GM12878 (cell line): ENCODE results near the gene PTPN12. TPM values are rescaled to one million over a fixed set of nuclear protein-coding genes. Genes with fewer than 3 reads are reported as not detected.

ENCODE experiments used
- ATAC-seq: fragments of 200-7000 bp; cut with Tn5 transposase; 3 replicates; pipeline ENCODE4 v1.9.1; 2020; ENCODE audit warnings: mild to moderate bottlenecking, moderate library complexity
- BruUV-seq: library from RNA; stranded (reverse); fragments of 400-500 nt; replicated peaks from 2 replicates; lab custom pipeline; 2021; lab: Mats Ljungman, UMichigan
- CTCF ChIA-PET: fragments of 300-600 bp; sonication (Branson Sonifier 250); formaldehyde crosslinking; extraction: SDS; loops from one replicate; lab custom pipeline; 2021; ENCODE audit warnings: inconsistent platforms; lab: Yijun Ruan, JAX
- POLR2A ChIA-PET: fragments of 350-600 bp; formaldehyde crosslinking; extraction: SDS; loops from one replicate; lab custom pipeline; 2021; ENCODE audit warnings: inconsistent platforms; lab: Charles Lee
- RAD21 ChIA-PET: fragments of 300-600 bp; sonication (Branson Sonifier 250); formaldehyde crosslinking; loops from one replicate; lab custom pipeline; 2023; ENCODE audit warnings: antibody characterized with exemption; ENCODE audit not compliant: unreplicated experiment; lab: Charles Lee
- SMC1A ChIA-PET: fragments of 300-600 bp; sonication (Branson Sonifier 250); formaldehyde crosslinking; loops from one replicate; lab custom pipeline; 2023; ENCODE audit not compliant: unreplicated experiment, uncharacterized antibody; lab: Charles Lee
- DNase-seq: peaks from one replicate; pipeline ENCODE4 v3.0.0-alpha.2; 2011; ENCODE audit warnings: low read depth, low spot score
- FAIRE-seq: peaks from 3 replicates; lab custom pipeline; 2011; peaks lifted over from hg19 to GRCh38; lab: Jason Lieb, UNC
- H2AFZ ChIP-seq: 2 replicates; pipeline ENCODE4 v1.6.0; 2011; ENCODE audit warnings: low read depth, low read length, control low read depth; ENCODE audit not compliant: control insufficient read depth
- H3K27ac ChIP-seq: 2 replicates; pipeline ENCODE4 v1.5.1; 2011; ENCODE audit warnings: control low read depth; ENCODE audit not compliant: control insufficient read depth, insufficient read depth
- H3K27me3 ChIP-seq, 2 experiments: replicated peaks in 1 of 2; 2 replicates each; pipeline versions ENCODE4 v1.6.0 to v1.6.1; 2011; ENCODE audit warnings: low read length in 1 of 2; ENCODE audit not compliant: control insufficient read depth in 2 of 2, insufficient read depth in 2 of 2
- H3K36me3 ChIP-seq, 2 experiments: 2 replicates each; pipeline ENCODE4 v1.5.1; 2011; ENCODE audit warnings: low read length in 1 of 2; ENCODE audit not compliant: control insufficient read depth in 2 of 2, insufficient read depth in 2 of 2
- H3K4me1 ChIP-seq: 2 replicates; pipeline ENCODE4 v1.6.1; 2011; ENCODE audit warnings: mild to moderate bottlenecking, low read length, moderate library complexity, mixed read lengths; ENCODE audit not compliant: control insufficient read depth, insufficient read depth
- H3K4me2 ChIP-seq: 2 replicates; pipeline ENCODE4 v1.6.0; 2011; ENCODE audit warnings: control low read depth; ENCODE audit not compliant: control insufficient read depth, insufficient read depth
- H3K4me3 ChIP-seq: fragments of 200-600 bp; sonication (generic); 2 replicates; pipeline ENCODE4 v1.5.1; 2016
- H3K79me2 ChIP-seq: 2 replicates; pipeline ENCODE4 v1.6.0; 2011; ENCODE audit warnings: low read length; ENCODE audit not compliant: control insufficient read depth, insufficient read depth
- H3K9ac ChIP-seq: 2 replicates; pipeline ENCODE4 v1.8.0; 2011; ENCODE audit warnings: low read length, control low read depth, mixed read lengths; ENCODE audit not compliant: control insufficient read depth, insufficient read depth
- H3K9me3 ChIP-seq: replicated peaks from 3 replicates; pipeline ENCODE4 v1.5.1; 2011; ENCODE audit warnings: mild to moderate bottlenecking, low read length; ENCODE audit not compliant: control insufficient read depth, insufficient read depth
- H4K20me1 ChIP-seq: 2 replicates; pipeline ENCODE4 v1.6.0; 2011; ENCODE audit not compliant: control insufficient read depth, insufficient read depth
- CBFB ChIP-seq: IDR thresholded peaks from 2 replicates; pipeline ENCODE4 v1.6.1; 2016; ENCODE audit warnings: antibody characterized with exemption, low read depth
- DPF2 ChIP-seq: fragments of 450-650 bp; IDR thresholded peaks from 2 replicates; pipeline ENCODE4 v1.6.1; 2017; ENCODE audit warnings: mild to moderate bottlenecking
- NRF1 ChIP-seq: conservative IDR thresholded peaks from 2 replicates; pipeline ENCODE4 v1.6.1; 2011; ENCODE audit warnings: mild to moderate bottlenecking, low read depth, low read length, improper control_type of control experiment
- RB1 ChIP-seq: fragments of 450-650 bp; formaldehyde crosslinking; IDR thresholded peaks from 2 replicates; pipeline ENCODE4 v1.6.1; 2017; ENCODE audit warnings: mild to moderate bottlenecking, borderline replicate concordance
- SIX5 ChIP-seq: IDR thresholded peaks from 2 replicates; pipeline ENCODE4 v1.6.1; 2011; ENCODE audit warnings: mild to moderate bottlenecking, low read depth, low read length, moderate library complexity; ENCODE audit not compliant: severe bottlenecking
- USF1 ChIP-seq: IDR thresholded peaks from 2 replicates; pipeline ENCODE4 v1.6.1; 2011; ENCODE audit warnings: borderline replicate concordance, low read depth, mild to moderate bottlenecking, moderate library complexity, mixed read lengths, low read length; ENCODE audit not compliant: insufficient read depth; ENCODE audit errors: extremely low read length
- ZNF592 ChIP-seq: fragments of 450-650 bp; IDR thresholded peaks from 2 replicates; pipeline ENCODE4 v1.6.1; 2017; ENCODE audit warnings: mild to moderate bottlenecking, moderate library complexity
- ZNF687 ChIP-seq: fragments of 450-650 bp; IDR thresholded peaks from 2 replicates; pipeline ENCODE4 v1.6.1; 2017; ENCODE audit warnings: mild to moderate bottlenecking, moderate library complexity
- WGBS: methylation state at CpG from one replicate; pipeline ENCODE4 v1.1.6; 2016; ENCODE audit warnings: low lambda C conversion rate; ENCODE audit not compliant: insufficient replicate concordance, insufficient coverage; ENCODE audit errors: missing lambda C conversion rate; 5-methylcytosine and 5-hydroxymethylcytosine counted together
- in situ Hi-C: fragments of 300-500 bp; cut with MboI; formaldehyde crosslinking; loops from 9 replicates; pipeline ENCODE4 v1.14.3; 2018; ENCODE audit warnings: mixed read lengths
- intact Hi-C: fragments of 100-400 bp; cut with micrococcal nuclease; formaldehyde crosslinking; loops from one replicate; pipeline ENCODE4 v1.14.2; 2022; ENCODE audit not compliant: unreplicated experiment
- polyA plus RNA-seq, 11 experiments: library from polyadenylated mRNA; depleted of rRNA in 4 of 11; unstranded in 6 of 11; stranded (reverse) in 5 of 11; fragments of >200 nt; fragmentation: Nextera tagmentation in 4 of 11; fragmentation: Illumina TruSeq in 1 of 11; extraction: Ambion mirVana in 4 of 11; extraction: Trizol in 1 of 11; gene quantifications; 1 replicate in 1 of 11; 2 replicates in 10 of 11; pipeline versions ENCODE4 v1.2.1 to v1.2.3, GENCODE V29; 2011 to 2016; ENCODE audit warnings: inconsistent platforms in 2 of 11, missing spikeins in 2 of 11, low read depth in 1 of 11
- total RNA-seq, 4 experiments: library from RNA; depleted of rRNA in 3 of 4; stranded (reverse); fragments of >200 nt in 3 of 4; fragmentation: Illumina TruSeq in 1 of 4; extraction: Trizol in 1 of 4; gene quantifications; 2 replicates each; pipeline versions ENCODE4 v1.2.1 to v1.2.3, GENCODE V29; 2013 to 2021

Gene PTPN12
- total and polyA plus RNA-seq, 10 of the 15 experiments (the other 5 are each of a cell fraction or from before 2014, with no cell fraction given) = 6.6 to 52.9 (median 17.4) TPM

DNA sequence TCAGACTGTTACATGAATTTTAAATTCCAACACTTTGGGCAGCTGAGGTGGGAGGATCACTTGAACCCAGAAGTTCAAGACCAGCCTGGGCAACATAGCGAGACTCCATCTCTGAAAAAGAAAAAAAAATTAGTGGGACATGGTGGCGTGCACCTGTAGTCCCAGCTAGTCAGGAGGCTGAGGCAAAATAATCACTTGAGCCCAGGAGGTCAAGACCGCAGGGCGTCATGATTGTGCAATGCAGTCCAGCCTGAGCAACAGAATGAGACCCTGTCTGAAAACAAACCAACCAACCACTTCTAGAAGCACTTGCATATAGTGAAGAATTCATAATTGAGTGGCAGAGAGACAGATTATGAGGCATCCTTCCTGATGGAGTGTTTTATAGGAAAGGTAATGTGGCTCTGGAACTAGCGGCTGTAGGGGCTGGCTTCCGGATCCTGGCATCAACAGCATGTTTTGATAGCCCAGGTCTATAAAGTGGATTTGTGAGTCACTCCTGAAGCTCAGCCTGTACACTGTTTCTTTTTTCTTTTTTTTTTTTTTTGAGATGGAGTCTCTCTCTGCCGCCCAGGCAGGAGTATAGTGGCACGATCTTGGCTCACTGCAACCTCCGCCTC, 118.9 kb downstream of the PTPN12 start:
- no peak overlapping the region for H2AFZ ChIP-seq
- ChIA-PET CTCF (interaction anchor here (0.6 to 14.1 kb wide), 14 partner anchors 9 to 473 kb away, joined by 3 to 225 read pairs (median 4); no protein-coding TSS in a partner anchor), RAD21 (interaction anchor here (0.9 to 4.2 kb wide), 4 partner anchors 101 to 384 kb away, joined by 3 to 32 read pairs (median 3); partner anchors contain the start of gene GSAP), POLR2A (no interaction called here), SMC1A (interaction anchor here (0.6 to 6.6 kb wide), 9 partner anchors 18 to 421 kb away, joined by 3 to 75 read pairs (median 4); no protein-coding TSS in a partner anchor)
- no peaks in the 10 kb centered on the region for H4K20me1 ChIP-seq
- H3K9me3 ChIP-seq = no peaks in the 10 kb centered on the region
- no peak for TF ChIP-seq ZNF592
- no peak for TF ChIP-seq RB1
- TF ChIP-seq DPF2 = no peak
- TF ChIP-seq USF1 = no peak
- TF ChIP-seq CBFB = no peak
- no peak for TF ChIP-seq SIX5
- no peak for TF ChIP-seq ZNF687
- TF ChIP-seq NRF1 = no peak
- no peak for FAIRE-seq
- intact Hi-C loops = loop anchor here (5.0 kb wide), 2 partner anchors 281 to 386 kb away; no protein-coding TSS in a partner anchor
- H3K79me2 ChIP-seq = no peaks in the 10 kb centered on the region
- BruUV-seq = no TSS peak
- H3K27ac ChIP-seq = no peak overlapping the region
- no peak for DNase-seq
- no peaks in the 10 kb centered on the region for H3K27me3 ChIP-seq
- ATAC-seq = no peak
- H3K36me3 ChIP-seq = no peaks in the 10 kb centered on the region; a peak in 1 of 4 replicates
- H3K4me1 ChIP-seq = no peaks in the 10 kb centered on the region
- H3K9ac ChIP-seq = no peak overlapping the region
- no peak overlapping the region for H3K4me2 ChIP-seq
- in situ Hi-C loops = loop anchor here (5.0 to 10.0 kb wide), 2 partner anchors 96 to 279 kb away; no protein-coding TSS in a partner anchor
- H3K4me3 ChIP-seq = no peak overlapping the region
- 88% methylated on average over 9 of the region's 9 CpGs for WGBS
